KOPT-K1 (cell line): ENCODE data around the gene EXOC6.
"Not testable (repeated sequence)": the region's sequence is repeated elsewhere in the genome, so short reads cannot be mapped to it uniquely, and the experiment has no call there.

ENCODE experiments used
- H3K27ac ChIP-seq: fragments of 200-600 bp; sonication (generic); 2 replicates; pipeline ENCODE4 v1.5.1; 2016; ENCODE audit warnings: antibody characterized with exemption, mild to moderate bottlenecking, low read depth, low read length; ENCODE audit not compliant: poor library complexity, severe bottlenecking
- H3K36me3 ChIP-seq: fragments of 200-600 bp; sonication (generic); 2 replicates; pipeline ENCODE4 v1.5.1; 2017; ENCODE audit warnings: antibody characterized with exemption, mild to moderate bottlenecking, low read length, moderate library complexity; ENCODE audit not compliant: insufficient read depth
- H3K9me3 ChIP-seq: fragments of 200-600 bp; sonication (generic); 2 replicates; pipeline ENCODE4 v1.5.1; 2017; ENCODE audit warnings: antibody characterized with exemption, low read length, mild to moderate bottlenecking; ENCODE audit not compliant: insufficient read depth, poor library complexity, severe bottlenecking

The EXOC6 gene

GRCh38 chr10:93090619-93091018, 242.3 kb downstream of the EXOC6 start:
- Histone ChIP-seq H3K9me3 (no peaks in the 10 kb centered on the region), H3K27ac (no peak overlapping the region), H3K36me3 (no peaks in the 10 kb centered on the region)

GRCh38 chr10:93091960-93092359, 243.6 kb downstream of the EXOC6 start:
- H3K9me3 ChIP-seq = no peaks in the 10 kb centered on the region
- H3K27ac ChIP-seq = no peak overlapping the region
- no peaks in the 10 kb centered on the region for H3K36me3 ChIP-seq

- H3K9me3 ChIP-seq = peaks cover 4% of the 10 kb centered on the region
- no peak overlapping the region for H3K27ac ChIP-seq
- H3K36me3 ChIP-seq = no peaks in the 10 kb centered on the region
These were observed 246.9 kb downstream of the EXOC6 start for GRCh38 chr10:93095225-93095624.

GRCh38 chr10:93096901-93097300, 248.6 kb downstream of the EXOC6 start:
- Histone ChIP-seq H3K9me3 (peaks cover 4% of the 10 kb centered on the region), H3K36me3 (no peaks in the 10 kb centered on the region), H3K27ac (no peak overlapping the region)

- Histone ChIP-seq H3K9me3 (peaks cover 4% of the 10 kb centered on the region), H3K36me3 (no peaks in the 10 kb centered on the region), H3K27ac (no peak overlapping the region)
These were observed 249.1 kb downstream of the EXOC6 start for GRCh38 chr10:93097386-93097785.

GRCh38 chr10:93098816-93099215, 250.5 kb downstream of the EXOC6 start:
- Histone ChIP-seq H3K27ac (no peak overlapping the region), H3K9me3 (peaks cover 5% of the 10 kb centered on the region), H3K36me3 (no peaks in the 10 kb centered on the region)

- H3K9me3 ChIP-seq = peaks cover 8% of the 10 kb centered on the region
- H3K36me3 ChIP-seq = no peaks in the 10 kb centered on the region
- H3K27ac ChIP-seq = no peak overlapping the region
These were observed 251.3 kb downstream of the EXOC6 start for GRCh38 chr10:93099670-93100069.

GRCh38 chr10:93101148-93101547, 252.8 kb downstream of the EXOC6 start:
- not testable (repeated sequence) for H3K27ac ChIP-seq, H3K36me3 ChIP-seq, H3K9me3 ChIP-seq

- peaks cover 7% of the 10 kb centered on the region for H3K9me3 ChIP-seq
- no peak overlapping the region for H3K27ac ChIP-seq
- H3K36me3 ChIP-seq = no peaks in the 10 kb centered on the region
These were observed 255.6 kb downstream of the EXOC6 start for GRCh38 chr10:93103953-93104352.

GRCh38 chr10:93106631-93107072, 258.3 kb downstream of the EXOC6 start:
- no peak overlapping the region for H3K27ac ChIP-seq
- peaks cover 4% of the 10 kb centered on the region for H3K9me3 ChIP-seq
- H3K36me3 ChIP-seq = no peaks in the 10 kb centered on the region
